Measurements from ENCODE around the gene CREBBP.

The CREBBP gene

DNA sequence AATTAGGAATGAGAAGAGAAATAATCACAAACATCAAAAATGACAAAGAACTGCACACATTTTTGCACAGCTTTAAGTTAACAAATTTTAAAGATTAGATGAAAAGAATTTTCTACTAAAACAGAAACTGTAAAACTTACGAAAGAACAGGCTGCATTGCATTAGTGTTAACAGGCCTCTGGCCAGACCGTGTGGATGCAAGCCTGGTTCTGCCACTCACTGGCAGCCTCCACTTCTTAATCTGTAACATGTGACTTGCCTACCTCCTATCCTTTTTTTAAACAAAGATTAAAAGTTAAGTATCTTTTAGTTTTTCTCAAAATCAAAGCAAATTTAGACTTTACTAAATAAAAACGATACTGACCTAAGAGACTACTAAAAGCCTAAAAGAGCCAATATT lies 37.5 kb downstream of the CREBBP start:
- Histone ChIP-seq H3K9me3 (no peaks in the 10 kb centered on the region), H3K4me1 (no peaks in the 10 kb centered on the region; the same call in 1 of the 2 replicates), H3K4me3 (ENCODE audit: low read depth, low read length) (no peak overlapping the region), H3K36me3 (peaks cover 8% of the 10 kb centered on the region), H3K27me3 (no peaks in the 10 kb centered on the region)
- TF ChIP-seq, protein P1, sequence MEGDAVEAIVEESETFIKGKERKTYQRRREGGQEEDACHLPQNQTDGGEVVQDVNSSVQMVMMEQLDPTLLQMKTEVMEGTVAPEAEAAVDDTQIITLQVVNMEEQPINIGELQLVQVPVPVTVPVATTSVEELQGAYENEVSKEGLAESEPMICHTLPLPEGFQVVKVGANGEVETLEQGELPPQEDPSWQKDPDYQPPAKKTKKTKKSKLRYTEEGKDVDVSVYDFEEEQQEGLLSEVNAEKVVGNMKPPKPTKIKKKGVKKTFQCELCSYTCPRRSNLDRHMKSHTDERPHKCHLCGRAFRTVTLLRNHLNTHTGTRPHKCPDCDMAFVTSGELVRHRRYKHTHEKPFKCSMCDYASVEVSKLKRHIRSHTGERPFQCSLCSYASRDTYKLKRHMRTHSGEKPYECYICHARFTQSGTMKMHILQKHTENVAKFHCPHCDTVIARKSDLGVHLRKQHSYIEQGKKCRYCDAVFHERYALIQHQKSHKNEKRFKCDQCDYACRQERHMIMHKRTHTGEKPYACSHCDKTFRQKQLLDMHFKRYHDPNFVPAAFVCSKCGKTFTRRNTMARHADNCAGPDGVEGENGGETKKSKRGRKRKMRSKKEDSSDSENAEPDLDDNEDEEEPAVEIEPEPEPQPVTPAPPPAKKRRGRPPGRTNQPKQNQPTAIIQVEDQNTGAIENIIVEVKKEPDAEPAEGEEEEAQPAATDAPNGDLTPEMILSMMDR (IDR thresholded peaks at IDR 0.05; ENCODE audit: low read depth, low read length): no peak
- peak; percentile 27 for DNase-seq

DNA sequence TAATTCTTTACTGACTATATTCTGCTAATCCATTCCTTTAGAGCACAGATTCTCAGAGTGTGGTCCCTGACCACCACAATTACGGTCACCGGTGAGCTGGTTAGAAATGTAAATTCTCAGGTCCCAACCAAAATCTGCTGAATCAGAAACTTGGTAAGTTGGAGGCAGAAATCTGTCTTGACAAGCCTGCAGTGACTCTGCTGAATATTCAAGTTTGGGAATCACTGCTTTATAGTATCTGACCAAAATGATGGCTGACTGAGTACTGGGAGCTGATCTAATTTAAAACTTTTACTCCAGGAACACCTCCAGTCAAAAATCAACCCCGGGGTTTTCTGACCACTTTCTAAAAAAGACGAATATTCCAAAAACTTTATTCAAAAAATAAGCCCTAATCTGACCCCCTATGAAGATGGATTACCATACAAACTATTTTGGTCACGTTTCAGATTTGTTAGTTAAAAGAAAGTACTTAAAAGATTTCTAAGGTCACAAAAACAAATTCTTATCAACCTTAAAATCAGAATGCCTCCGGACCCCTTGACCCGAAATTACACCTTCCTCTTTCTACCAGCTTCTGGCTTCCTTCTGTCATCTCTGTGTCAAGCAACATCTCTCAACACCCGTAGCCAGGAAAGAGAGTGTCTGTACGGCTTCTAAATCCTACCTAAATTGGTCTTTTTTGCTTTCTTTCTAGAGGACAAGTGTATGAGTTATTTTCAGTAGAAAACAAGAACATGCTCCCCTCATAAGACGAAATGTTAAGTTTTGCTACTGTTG lies 38.6 kb downstream of the CREBBP start:
- H3K4me3 ChIP-seq (ENCODE audit: low read depth, low read length): no peak overlapping the region
- TF ChIP-seq, protein P1 (IDR thresholded peaks at IDR 0.05; ENCODE audit: low read depth, low read length): no peak
- no peaks in the 10 kb centered on the region for H3K9me3 ChIP-seq
- no peak for DNase-seq
- H3K4me1 ChIP-seq: no peaks in the 10 kb centered on the region; the same call in 1 of the 2 replicates
- no peaks in the 10 kb centered on the region for H3K27me3 ChIP-seq
- peaks cover 5% of the 10 kb centered on the region; the same call in 1 of the 2 replicates for H3K36me3 ChIP-seq

DNA sequence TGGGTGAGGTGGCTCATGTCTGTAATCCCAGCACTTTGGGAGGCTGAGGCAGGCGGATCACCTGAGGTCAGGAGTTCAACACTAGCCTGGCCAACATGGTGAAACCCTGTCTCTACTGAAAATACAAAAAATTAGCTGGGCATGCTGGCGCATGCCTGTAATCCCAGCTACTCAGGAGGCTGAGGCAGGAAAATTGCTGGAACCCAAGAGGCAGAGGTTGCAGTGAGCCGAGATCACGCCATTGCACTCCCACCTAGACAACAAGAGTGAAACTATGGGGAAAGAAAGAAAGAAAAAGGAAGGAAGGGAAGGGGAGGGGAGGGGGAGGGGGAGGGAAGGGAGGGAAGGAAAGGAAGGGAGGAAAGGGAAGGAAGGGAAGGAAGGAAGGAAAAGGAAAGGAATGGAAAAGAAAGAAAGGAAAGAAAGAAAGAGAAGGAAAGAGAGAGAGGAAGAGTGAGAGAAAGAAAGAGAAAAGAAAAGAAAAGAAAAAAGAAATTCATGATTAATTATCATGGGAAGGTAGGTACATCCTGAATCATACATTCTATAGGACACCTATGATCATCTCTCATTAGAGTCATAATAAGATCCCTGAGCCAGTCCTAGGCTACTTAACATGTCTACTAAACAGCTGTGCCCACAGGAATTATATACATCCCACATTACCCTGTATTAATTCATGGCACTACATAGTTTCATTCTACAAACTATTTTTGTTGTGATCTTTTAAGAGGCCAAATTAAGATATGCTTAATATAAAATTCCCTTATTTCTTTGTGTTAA lies 40.9 kb downstream of the CREBBP start:
- Histone ChIP-seq H3K27me3 (no peaks in the 10 kb centered on the region), H3K4me1 (no peaks in the 10 kb centered on the region; the same call in 1 of the 2 replicates), H3K9me3 (no peaks in the 10 kb centered on the region), H3K4me3 (ENCODE audit: low read depth, low read length) (no peak overlapping the region), H3K36me3 (peaks cover 4% of the 10 kb centered on the region; the same call in 1 of the 2 replicates)
- no peak for DNase-seq
- TF ChIP-seq, protein P1 (IDR thresholded peaks at IDR 0.05; ENCODE audit: low read depth, low read length): no peak

DNA sequence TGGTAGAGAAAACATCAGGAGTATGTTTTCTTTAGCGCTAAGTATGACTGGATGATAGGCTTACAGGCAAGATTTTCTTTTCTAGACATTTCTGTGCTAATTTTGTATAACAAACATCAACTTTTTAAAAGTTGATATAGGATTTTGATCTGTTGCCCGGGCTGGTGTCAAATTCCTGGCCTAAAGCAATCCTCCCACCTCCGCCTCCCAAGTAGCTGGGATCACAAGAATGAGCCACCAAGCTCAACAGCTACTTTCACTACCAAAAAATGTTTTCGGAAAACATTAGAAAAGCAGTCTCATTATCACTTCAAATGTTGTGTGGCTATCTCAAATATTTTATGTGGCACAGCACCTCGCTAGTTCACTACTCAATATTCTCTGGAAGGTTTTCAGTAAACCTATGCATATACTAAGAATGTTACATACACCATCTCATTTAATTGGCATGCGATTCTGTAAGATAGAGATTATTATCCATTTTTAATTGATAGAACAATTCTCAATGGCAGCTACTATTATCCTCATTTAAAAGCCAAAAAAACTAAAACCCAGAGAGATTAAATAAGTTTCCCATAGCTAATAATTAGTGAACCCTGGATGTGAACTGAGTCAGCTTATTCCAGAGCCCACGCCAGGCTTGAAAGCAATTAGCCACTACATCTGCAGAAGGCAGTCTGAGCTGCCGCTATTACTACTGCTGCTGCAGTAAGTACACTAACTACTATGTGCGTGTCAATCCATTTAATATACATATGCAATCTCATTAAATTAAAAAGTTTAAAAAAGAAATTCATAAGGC lies 41.7 kb downstream of the CREBBP start:
- TF ChIP-seq, protein P1 (IDR thresholded peaks at IDR 0.05; ENCODE audit: low read depth, low read length): no peak
- no peaks in the 10 kb centered on the region for H3K9me3 ChIP-seq
- H3K4me3 ChIP-seq (ENCODE audit: low read depth, low read length): no peak overlapping the region
- H3K4me1 ChIP-seq: no peaks in the 10 kb centered on the region; the same call in 1 of the 2 replicates
- DNase-seq: no peak
- no peaks in the 10 kb centered on the region for H3K27me3 ChIP-seq
- peaks cover 4% of the 10 kb centered on the region; the same call in 1 of the 2 replicates for H3K36me3 ChIP-seq

DNA sequence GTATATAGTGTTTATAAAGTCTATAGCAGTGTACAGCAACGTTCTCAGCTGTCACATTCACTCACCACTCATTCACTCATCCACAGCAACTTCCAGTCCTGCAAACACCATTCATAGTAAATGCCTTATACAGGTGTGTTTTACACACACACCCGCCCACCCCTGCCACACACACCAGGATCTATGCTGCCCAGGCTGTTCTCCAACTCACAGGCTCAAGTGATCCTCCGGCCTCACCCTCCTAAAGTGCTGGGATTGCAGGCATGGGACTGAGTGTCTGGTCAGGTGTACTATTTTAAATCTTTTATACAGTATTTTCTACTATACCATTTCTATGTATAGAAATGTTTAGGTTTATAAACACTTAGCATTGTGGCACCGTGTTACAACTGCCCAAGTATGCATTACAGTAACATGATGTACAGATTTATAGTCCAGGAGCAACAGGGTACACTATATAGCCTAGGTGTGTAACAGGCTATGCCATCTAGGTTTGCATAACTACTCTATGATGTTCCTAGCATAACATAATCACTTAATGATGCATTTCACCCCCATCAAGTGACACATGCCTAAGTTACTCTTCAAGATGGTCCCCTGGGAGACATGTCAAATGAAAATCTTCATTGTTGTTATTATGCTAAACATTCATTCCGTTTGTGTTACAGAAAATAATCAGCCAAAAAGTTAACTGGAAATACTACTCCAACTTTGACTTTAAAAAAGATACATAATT lies 42.5 kb downstream of the CREBBP start:
- H3K4me1 ChIP-seq: no peaks in the 10 kb centered on the region; the same call in 1 of the 2 replicates
- 0 out of 2 replicates have a peak, but pooled peaks cover 2% of the 10 kb centered on the region for H3K9me3 ChIP-seq
- H3K27me3 ChIP-seq: no peaks in the 10 kb centered on the region
- TF ChIP-seq, protein P1 (IDR thresholded peaks at IDR 0.05; ENCODE audit: low read depth, low read length): no peak
- DNase-seq: no peak
- H3K4me3 ChIP-seq (ENCODE audit: low read depth, low read length): no peak overlapping the region
- peaks cover 4% of the 10 kb centered on the region; the same call in 1 of the 2 replicates for H3K36me3 ChIP-seq
